Stimulated activated CD4-positive, alpha-beta T cell treated with anti-CD3 and anti-CD28 coated beads, Interleukin-15, amount 100 ng/mL, for 1 hour (primary cell): ENCODE results near the gene CHAC2.
"Not testable (repeated sequence)": the region's sequence is repeated elsewhere in the genome, so short reads cannot be mapped to it uniquely, and the experiment has no call there.

Experiments
- DNase-seq, 2 donors: peaks; one replicate each; pipeline ENCODE4 v3.0.0-alpha.2; 2020; ENCODE audit warnings: low read depth in 1 of 2, low spot score in 1 of 2

The CHAC2 gene

DNA sequence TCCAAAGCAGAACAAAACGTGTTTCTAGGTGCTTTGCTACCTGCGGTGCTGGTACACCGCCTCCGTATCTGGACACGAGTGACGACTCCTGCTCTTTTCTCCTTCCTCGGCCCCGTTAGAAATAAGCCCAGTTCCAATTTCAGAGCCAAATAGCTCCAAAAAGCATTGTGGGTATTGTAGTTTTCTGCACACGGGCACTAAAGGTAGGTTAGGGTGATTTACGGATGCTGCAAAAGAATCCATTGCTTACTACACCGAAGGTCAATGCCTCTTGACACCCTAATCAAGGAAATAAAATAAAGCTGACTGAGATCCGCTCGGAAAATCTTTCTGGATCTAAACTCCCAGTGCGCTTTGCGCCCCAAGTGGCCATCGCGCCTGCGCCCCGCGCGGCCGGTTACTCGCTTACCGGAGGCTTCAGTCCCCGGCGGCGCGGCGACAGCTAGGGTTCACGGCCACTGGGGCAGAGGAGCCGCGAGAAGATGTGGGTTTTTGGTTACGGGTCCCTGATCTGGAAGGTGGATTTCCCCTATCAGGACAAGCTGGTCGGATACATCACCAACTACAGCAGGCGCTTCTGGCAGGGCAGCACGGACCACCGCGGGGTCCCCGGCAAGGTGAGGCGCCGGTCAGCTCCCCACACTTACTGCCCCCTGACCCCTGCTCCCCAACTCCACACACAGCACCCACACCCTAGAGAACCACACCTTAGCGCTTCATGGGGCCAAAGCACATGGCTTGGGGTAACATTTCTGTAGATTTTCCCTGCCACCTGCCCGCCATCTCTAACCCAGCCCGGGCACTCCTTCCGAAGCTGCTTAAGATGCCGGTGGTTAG, at the start of gene CHAC2:
Gene CHAC2, plus strand, starts transcription at position 400 of the 837 bp plus-strand sequence. Its CDS starts 83 bp downstream, at position 483.
- peak; percentile 57 to 78 for DNase-seq

DNA sequence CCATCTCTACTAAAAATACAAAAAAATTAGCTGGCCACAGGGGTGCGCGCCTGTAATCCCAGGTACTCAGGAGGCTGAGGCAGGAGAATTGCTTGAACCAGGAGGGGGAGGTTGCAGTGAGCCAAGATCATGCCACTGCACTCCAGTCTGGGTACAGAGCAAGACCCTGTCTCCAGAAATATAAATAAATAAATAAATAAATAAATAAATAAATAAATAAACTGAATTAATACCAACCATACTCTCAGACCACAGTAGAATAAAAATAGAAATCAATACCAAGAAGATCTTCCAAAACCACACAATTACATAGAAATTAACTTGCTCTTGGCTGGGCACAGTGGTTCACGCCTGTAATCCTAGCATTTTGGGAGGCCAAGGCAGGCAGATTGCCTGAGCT, 46.7 kb upstream of the CHAC2 start:
- not testable (repeated sequence) for DNase-seq

DNA sequence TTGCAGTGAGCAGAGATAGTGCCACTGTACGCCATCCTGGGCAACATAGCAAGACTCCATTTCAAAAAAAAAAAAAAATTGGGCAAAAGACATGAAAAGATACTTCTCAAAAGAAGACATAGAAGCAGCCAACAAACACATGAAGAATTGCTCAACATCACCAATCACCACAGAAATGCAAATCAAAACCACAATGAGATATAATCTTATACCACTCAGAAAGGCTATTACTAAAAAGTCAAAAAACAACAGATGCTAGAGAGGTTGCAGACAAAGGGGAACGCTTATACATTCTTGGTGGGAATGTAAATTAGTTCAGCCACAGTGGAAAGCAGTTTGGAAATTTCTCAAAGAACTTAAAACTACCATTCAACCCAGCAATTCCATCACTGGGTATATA, 43.1 kb upstream of the CHAC2 start:
- DNase-seq, result no peak

DNA sequence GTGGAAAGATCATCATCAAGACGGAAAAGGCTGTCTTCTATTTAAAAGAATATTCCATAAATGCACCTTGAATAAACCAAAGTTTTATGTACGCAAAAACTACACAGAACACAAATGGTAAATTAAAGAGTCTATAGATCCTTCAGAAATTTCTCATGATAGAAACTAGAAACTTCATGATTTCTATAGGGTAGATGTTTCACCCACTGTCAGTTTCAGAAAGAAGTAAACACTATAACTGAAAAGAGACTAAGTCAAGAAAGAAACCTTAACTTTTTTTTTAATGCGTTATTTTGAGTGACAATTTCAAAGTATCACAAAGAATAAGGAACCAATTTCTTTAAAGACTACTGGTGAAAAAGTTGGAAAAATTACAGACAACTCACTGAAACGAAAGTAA, 41.9 kb upstream of the CHAC2 start:
- no peak for DNase-seq

DNA sequence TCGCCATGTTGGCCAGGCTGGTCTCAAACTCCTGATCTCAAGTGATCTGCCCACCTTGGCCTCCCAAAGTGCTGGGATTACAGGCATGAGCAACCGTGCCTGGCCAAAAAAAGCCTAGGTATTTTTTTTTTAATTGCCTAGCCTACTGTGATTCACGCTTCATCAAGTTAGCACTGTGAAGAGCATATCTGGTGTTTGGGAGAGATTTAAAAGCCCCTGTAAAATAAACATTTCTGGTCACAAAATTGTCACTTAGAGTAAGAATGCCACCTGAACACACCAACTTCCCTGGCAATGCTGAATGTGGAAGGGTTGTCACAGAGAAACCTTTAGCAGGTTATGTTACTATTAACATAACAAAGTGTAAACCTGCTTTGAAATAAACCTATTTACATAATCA, 39.7 kb upstream of the CHAC2 start:
- DNase-seq, result no peak

DNA sequence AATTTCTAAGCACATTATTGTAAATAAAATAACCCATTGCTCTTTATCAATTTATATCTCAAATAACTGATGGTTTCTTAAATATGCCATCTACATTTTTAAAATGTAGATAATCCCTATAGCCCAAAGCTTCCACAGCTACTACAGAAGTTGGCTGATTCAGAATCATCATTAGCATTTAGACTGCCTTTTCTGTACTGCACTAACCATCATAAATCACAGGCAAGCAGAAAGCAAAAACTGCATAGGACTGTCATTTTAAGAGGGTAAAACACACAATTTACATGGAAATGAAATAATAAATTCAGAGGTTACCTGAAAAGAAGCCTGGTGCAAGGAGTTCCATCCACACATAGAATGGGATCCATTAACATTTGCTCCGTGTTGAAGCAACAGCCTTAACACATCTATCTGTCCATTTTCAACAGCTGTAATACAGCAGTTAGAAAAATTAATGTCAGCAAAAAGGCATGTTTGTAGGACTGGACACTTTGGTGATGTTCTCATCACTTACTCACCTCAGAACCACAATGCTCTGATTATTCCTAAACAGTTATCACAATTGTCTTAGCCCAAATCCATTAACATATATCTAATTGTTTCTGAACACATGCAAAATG, 38.4 kb upstream of the CHAC2 start:
- no peak for DNase-seq

DNA sequence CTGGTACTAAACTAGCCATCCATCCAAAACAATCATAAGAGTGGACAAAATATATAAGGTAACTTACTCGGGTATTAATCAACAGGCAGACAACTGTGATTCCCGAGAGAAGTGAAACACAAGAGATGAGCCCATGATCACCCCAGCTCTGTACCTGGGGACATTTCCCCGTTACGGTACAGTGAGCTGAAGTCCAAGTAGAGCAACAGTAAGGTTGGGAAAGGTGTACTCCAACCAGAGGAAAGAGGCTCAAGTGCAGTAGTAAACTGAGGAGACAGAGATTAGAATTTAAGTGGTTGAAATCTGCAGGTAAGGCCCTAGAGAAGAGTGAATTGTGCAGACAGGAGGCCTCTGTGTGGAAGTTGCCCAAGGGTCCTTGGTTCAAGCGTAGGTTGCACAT, 30.5 kb upstream of the CHAC2 start:
- DNase-seq, result no peak

DNA sequence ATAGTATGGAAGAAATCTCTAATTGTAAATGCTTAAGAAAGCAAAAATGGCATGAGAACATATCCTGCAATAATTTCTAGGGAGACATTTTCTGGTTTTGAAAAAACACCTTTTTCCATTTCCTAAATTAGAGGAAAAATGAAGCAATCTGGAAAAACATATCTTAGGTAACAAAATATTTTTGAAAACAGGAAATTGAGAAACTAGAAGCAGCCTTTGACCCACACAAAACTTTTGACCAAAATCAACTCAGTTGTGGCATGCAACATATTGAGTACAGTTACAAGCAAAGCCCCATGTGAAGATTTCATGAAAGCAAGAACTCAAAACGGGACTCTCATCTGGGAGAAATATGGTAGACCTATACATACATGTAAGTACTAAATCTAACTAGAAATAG, 28.6 kb upstream of the CHAC2 start:
- DNase-seq, result no peak

DNA sequence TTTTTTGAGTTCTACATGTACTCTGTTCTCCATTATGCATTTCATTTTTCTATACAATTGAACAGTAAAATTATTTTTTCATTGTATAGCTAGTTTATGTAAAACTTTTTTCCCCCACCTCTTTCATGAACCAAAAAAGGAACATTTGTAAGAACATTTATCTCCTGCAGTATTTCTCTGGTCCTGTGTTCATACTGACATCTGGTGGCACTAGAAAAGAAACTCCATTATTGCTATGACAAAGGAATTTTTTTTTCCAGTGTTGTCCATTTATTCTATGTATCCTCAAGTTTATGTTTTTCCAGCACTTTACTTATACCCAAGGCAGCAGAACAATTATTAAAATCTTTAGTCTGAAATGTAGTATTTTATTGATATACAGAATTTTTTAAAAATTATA, 27.4 kb upstream of the CHAC2 start:
- no peak for DNase-seq

DNA sequence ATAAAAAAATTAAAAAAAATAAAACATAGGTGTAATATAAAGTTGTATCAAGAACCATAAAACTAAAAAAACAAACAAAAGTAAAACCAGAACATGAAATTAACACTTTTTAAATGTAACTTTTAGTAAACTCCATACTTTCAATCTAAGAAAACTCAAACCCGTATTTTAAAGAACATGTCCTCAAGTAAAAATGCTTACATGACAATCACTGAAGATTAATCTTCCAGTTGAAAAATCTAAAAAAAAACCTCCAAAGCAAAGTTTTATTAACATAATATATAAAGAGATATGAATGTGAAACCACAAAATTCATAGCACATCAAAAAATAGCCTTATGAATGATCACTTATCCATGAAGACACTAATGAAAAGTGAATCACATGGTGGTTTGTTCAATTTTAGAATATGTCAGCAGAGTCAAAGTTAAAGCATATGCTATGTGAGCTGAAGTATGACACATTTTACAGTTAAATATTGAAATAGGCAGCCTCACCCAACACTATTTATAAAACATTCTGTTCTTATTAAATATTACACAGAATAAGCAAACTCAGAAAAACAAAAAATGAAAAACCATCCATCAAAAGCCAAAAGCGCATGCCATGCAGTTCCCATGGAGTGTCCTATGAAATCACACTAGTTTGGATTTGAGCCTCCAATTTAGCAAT, 23.1 kb upstream of the CHAC2 start:
- DNase-seq, result no peak

DNA sequence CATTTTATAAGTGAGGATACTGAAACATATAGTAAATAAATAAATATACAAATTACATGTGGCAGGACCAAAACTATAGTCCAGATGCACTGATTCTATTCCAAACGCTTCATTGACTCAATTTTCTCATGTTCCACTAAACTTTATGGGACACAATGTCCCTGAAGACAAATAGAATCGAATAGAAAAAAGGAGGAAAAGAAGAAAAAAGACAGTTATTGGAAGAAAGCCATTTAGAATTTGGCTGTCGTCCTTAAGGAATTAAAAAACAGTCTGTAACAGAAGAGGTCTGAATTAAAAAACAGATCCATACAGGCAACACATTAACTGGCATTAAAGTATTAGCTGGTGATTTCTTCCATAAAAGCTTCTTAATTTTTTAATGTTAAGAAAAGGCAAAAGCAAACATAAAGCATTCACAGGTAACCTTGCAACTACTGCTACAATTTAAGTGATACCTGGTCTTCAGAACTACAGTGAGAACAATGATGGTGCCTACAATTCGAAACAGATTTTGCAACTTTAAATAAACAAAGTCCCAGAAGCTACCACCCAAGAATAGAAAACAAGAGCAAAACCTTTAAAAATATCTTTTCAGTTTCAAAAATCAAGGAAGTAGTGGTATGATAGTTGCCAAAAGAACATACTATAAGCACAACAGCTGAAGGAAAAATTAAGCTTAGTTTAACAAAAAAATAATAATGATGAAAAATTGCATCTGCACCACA, 17.4 kb upstream of the CHAC2 start:
- no peak for DNase-seq

DNA sequence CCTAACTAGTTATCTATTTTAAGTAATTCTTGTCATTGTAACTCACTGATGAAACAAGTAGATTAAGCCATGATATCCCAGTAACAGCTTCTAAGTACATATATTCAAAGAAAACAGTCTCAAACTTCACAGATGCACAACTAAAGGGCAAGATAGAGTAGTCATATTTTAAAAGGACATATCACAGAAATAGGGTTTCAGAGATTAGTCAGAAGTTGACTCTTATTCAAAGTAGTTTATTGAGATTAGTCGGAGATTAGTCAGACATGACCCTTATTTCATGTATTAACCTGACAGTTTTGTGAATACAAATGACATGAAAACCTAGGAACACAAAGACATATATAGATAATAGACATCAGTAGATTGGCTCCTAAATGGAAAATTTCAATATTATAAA, 15.9 kb upstream of the CHAC2 start:
- no peak for DNase-seq

DNA sequence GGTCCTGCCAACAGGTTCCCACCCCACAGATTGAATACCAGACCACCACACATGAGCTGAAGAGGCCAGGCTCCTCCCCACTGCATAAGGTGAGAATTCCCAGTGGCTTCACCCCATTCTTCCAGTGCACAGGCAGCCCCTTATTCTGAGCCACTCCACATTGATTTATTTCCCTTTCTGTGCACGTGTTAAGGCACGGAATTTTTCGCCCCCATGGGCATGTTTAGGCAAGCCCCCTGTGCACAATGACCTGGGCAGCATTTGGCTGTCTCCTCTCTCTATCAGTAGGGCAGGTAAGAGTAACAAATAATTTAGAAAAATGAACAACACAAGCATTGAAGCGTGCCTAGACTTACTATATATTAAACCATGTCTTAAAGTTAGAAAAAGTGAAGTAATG, 15.2 kb upstream of the CHAC2 start:
- no peak for DNase-seq

DNA sequence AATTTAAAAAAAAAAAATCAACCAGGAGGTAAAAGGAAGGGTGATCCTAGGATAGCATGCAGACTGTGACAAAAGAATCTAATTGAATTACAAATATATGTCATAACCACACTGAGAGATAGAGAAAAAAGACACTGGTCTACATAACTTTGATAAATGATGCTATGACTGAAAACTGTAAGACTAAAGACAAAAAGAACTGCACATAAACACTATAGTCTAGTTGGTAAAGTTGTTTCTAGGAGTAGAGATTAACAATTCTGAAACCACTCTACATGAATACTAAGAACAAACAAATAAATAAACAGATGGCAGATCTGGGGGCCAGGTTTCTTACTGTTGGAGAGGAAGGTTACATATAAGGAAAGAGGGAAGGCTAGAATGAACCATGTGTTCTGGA, 14.6 kb upstream of the CHAC2 start:
- DNase-seq, result no peak

DNA sequence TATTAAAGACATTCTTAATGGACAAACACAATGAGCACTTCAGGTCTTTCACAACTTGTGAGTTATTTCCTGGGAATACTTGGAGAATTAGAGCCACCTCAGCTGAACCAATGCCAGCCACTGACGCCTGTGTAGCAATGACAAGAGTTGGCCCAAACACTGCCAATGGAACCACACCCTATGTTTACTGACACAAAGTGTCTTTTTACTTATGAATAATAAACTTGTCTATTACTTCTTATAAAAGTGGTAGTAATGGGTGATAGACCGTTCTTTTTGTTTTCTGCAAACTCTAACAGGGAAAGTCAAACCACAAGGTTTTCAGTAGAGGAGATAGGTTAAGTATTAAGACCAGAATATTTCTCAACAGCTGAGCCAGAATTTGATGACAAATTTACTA, 12.5 kb upstream of the CHAC2 start:
- no peak for DNase-seq

DNA sequence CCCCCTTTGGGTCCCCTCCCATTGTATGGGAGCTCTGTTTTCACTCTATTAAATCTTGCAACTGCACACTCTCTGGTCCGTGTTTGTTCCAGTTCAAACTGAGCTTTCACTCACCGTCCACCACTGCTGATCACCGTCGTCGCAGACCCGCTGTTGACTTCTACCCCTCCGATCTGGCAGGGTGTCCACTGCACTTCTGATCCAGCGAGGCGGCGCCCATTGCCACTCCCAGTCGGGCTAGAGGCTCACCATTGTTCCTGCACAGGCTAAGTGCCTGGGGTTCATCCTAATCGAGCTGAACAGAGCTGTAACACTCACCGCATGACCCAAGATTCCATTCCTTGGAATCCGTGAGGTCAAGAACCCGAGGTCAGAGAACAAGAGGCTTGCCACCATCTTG, 11.0 kb upstream of the CHAC2 start:
- DNase-seq, result no peak

DNA sequence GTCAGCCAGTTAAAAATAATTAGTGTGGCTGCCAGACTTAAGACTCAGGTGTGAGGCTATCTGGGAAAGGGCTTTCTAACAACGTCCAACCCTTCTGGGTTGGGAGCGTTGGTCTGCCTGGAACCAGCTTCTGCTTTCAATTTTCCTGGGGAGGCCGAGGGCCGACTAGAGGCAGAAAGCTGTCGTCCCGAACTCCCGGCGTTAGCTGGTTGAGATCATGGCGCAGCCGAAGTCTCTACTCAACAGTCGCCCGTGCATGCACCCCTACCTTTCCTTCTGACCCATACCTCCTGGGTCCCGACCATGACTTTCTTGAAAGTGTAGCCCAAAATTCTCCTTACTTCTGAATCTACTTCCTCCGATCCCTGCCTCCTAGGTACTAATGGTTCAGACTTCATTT, 10.4 kb upstream of the CHAC2 start:
- not testable (repeated sequence) for DNase-seq

DNA sequence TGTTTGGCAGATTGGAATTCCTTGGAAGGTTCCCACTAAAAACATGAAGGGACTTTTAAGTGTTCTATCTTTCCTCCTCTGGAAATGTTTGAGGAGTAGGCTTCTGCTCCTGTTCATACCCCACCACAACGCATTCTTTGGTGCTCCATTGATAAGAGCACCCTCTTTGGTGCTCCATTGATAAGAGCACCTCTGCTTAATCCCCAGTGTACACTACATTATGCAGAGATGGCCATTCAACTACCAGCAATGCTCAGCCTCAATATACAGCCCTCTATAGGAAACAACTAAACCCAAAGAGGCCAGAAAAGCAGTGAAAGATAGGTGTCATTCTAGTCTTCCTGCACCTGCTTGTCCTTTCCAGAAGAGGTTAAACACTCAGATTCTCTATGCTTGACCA, 1.8 kb upstream of the CHAC2 start:
- DNase-seq, result no peak

DNA sequence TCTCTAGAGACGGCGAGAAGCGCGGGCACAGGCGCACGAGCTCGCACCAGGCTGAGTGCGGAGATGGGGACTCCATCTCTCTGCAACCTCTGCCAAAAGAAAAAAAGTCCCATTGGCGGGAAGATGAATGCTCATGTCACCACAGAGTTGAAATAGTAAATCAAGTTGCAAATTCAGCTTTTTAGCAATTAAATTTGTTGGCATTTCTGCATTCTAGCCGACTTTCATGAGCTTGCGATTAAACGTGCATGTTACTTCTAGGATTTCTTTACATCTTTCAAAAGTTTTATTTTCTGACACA, 588 bp downstream of the CHAC2 start:
- DNase-seq, result no peak

DNA sequence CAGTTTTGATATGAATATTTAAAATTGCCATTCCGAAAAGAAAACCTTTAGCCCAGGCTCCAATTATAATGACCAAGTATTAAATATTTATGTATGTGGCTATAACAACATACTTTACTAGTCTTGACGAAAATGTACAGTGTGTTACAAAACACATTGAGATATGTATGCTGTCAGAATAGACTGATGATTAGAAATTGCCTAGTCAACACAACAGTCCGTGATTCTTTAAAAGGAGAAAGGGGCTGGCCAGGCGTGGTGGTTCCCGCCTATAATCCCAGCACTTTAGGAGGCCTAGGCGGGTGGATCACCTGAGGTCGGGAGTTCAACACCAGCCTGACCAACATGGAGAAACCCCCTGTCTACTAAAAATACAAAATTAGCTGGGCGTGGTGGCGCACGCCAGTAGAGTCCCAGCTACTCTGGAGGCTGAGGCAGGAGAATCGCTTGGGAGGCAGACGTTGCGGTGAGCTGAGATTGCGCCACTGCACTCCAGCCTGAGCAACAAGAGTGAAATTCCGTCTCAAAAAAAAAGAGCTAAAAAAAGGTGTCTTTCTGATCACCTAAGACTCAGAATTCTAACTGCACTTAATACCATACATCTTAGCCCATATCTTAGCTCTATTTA, 1.8 kb downstream of the CHAC2 start:
- no peak for DNase-seq

DNA sequence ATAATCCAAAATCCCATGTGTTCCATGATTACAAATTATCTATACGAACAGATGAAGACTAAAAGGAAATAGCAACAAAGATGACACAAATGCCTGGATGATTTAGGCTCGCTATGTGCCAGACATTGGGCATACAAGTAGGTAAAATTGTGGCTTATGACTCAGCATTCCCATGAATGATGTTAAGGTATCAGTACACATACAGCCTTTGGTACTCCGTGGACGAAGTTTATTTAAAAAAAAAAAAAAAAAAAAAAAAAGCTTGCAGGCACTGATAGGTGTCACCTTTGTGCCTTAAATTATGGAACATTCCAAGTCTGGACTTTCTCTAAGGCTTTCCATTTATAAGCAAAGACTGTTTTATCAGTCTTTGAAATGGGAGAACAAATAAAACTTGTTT, 2.7 kb downstream of the CHAC2 start:
- DNase-seq, result no peak
